HCT116 (cell line): ENCODE results near the gene SRGAP1.
"Not testable (repeated sequence)": the region's sequence is repeated elsewhere in the genome, so short reads cannot be mapped to it uniquely, and the experiment has no call there.

Source experiments
- CBX3 ChIP-seq: IDR thresholded peaks from 2 replicates; pipeline ENCODE4 v1.6.1; 2012; ENCODE audit warnings: low read depth
- EZH2 ChIP-seq: fragments of 200-600 bp; sonication (generic); IDR thresholded peaks from 2 replicates; pipeline ENCODE4 v1.6.1; 2017; ENCODE audit warnings: antibody characterized with exemption, mixed run types
- EZH2phosphoT487 ChIP-seq: fragments of 200-600 bp; IDR thresholded peaks from 2 replicates; pipeline ENCODE4 v1.6.1; 2018; ENCODE audit warnings: antibody characterized with exemption, borderline replicate concordance
- FOSL1 ChIP-seq: IDR thresholded peaks from 2 replicates; pipeline ENCODE4 v1.6.1; 2012; ENCODE audit warnings: low read depth
- JUND ChIP-seq: IDR thresholded peaks from 2 replicates; pipeline ENCODE4 v1.6.1; 2012
- POLR2A ChIP-seq: IDR thresholded peaks from 2 replicates; pipeline ENCODE4 v1.7.0; 2011; ENCODE audit warnings: borderline replicate concordance; ENCODE audit not compliant: insufficient read depth, insufficient read length; ENCODE audit errors: extremely low read depth
- POLR2AphosphoS5 ChIP-seq: IDR thresholded peaks from 2 replicates; pipeline ENCODE4 v1.6.1; 2011; ENCODE audit warnings: mild to moderate bottlenecking, low read depth, low read length, moderate library complexity
- YY1 ChIP-seq: IDR thresholded peaks from 2 replicates; pipeline ENCODE4 v1.6.1; 2011; ENCODE audit warnings: low read length, low read depth, moderate library complexity, mild to moderate bottlenecking; ENCODE audit not compliant: insufficient replicate concordance; ENCODE audit errors: extremely low read depth
- ZNF274 ChIP-seq: fragments of 200-500 bp; sonication (Bioruptor generic); IDR thresholded peaks from 2 replicates; pipeline ENCODE4 v1.6.1; 2014; ENCODE audit warnings: mild to moderate bottlenecking, low read depth, low read length, inconsistent platforms
- TF ChIP-seq, protein P1 (sequence below), 3 experiments: fragments of 200-600 bp in 1 of 3; sonication (generic) in 1 of 3; IDR thresholded peaks in 2 of 3; conservative IDR thresholded peaks in 1 of 3; 2 replicates each; pipeline ENCODE4 v1.5.1; 2012 to 2017; ENCODE audit warnings: low read depth in 2 of 3, low read length in 2 of 3, antibody characterized with exemption in 1 of 3, borderline replicate concordance in 1 of 3, control low read depth in 1 of 3, mild to moderate bottlenecking in 1 of 3, mixed read lengths in 1 of 3, mixed run types in 1 of 3, moderate library complexity in 1 of 3; ENCODE audit not compliant: insufficient read depth in 1 of 3
- TF ChIP-seq, protein P2 (sequence below): IDR thresholded peaks from 2 replicates; pipeline ENCODE4 v1.6.1; 2011; ENCODE audit warnings: mild to moderate bottlenecking, low read length, moderate library complexity; ENCODE audit not compliant: insufficient replicate concordance; ENCODE audit errors: extremely low read depth

GRCh38 chr12:63859880-63860279 lies 15.4 kb downstream of the SRGAP1 start:
- TF ChIP-seq, protein P1, sequence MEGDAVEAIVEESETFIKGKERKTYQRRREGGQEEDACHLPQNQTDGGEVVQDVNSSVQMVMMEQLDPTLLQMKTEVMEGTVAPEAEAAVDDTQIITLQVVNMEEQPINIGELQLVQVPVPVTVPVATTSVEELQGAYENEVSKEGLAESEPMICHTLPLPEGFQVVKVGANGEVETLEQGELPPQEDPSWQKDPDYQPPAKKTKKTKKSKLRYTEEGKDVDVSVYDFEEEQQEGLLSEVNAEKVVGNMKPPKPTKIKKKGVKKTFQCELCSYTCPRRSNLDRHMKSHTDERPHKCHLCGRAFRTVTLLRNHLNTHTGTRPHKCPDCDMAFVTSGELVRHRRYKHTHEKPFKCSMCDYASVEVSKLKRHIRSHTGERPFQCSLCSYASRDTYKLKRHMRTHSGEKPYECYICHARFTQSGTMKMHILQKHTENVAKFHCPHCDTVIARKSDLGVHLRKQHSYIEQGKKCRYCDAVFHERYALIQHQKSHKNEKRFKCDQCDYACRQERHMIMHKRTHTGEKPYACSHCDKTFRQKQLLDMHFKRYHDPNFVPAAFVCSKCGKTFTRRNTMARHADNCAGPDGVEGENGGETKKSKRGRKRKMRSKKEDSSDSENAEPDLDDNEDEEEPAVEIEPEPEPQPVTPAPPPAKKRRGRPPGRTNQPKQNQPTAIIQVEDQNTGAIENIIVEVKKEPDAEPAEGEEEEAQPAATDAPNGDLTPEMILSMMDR (IDR thresholded peaks at IDR 0.05 in 2 of 3, conservative IDR thresholded peaks at IDR 0.05 in 1 of 3; ENCODE audit: borderline replicate concordance in 1 of 3, insufficient read depth in 1 of 3, low read depth in 2 of 3, low read length in 2 of 3) = not testable (repeated sequence)
- TF ChIP-seq YY1, FOSL1, EZH2phosphoT487, EZH2, ZNF274, POLR2A, POLR2AphosphoS5, JUND, CBX3: not testable (repeated sequence)
- TF ChIP-seq, protein P2, sequence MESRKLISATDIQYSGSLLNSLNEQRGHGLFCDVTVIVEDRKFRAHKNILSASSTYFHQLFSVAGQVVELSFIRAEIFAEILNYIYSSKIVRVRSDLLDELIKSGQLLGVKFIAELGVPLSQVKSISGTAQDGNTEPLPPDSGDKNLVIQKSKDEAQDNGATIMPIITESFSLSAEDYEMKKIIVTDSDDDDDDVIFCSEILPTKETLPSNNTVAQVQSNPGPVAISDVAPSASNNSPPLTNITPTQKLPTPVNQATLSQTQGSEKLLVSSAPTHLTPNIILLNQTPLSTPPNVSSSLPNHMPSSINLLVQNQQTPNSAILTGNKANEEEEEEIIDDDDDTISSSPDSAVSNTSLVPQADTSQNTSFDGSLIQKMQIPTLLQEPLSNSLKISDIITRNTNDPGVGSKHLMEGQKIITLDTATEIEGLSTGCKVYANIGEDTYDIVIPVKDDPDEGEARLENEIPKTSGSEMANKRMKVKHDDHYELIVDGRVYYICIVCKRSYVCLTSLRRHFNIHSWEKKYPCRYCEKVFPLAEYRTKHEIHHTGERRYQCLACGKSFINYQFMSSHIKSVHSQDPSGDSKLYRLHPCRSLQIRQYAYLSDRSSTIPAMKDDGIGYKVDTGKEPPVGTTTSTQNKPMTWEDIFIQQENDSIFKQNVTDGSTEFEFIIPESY = not testable (repeated sequence)
